K562 (cell line): Measurements from ENCODE around the gene PDIA5.

ENCODE experiments used
- AFF4 ChIP-seq: sonication (generic); formaldehyde crosslinking; IDR thresholded peaks from 2 replicates; pipeline ENCODE4 v1.8.0; 2023; ENCODE audit warnings: mild to moderate bottlenecking, missing genetic modification reagents
- BCL6 ChIP-seq: fragments of 250-450 bp; sonication (Bioruptor Pico); IDR thresholded peaks from 2 replicates; pipeline ENCODE4 v1.4.0; 2020
- FOXK2 ChIP-seq, 2 experiments: fragments of 450-650 bp; IDR thresholded peaks in 1 of 2; conservative IDR thresholded peaks in 1 of 2; 2 replicates each; pipeline ENCODE4 v1.6.1; 2016; ENCODE audit warnings: low read depth in 2 of 2, mild to moderate bottlenecking in 1 of 2
- MAFK ChIP-seq: IDR thresholded peaks from 2 replicates; pipeline ENCODE4 v1.6.1; 2011; ENCODE audit warnings: low read length, improper control_type of control experiment
- MYBL2 ChIP-seq, 2 experiments: fragments of 450-650 bp in 1 of 2; sonication (generic) in 1 of 2; formaldehyde crosslinking in 1 of 2; IDR thresholded peaks; 2 replicates each; pipeline versions ENCODE4 v1.6.1 to v1.8.1; 2017 to 2022; ENCODE audit warnings: borderline replicate concordance in 1 of 2, inconsistent platforms in 1 of 2, low read depth in 1 of 2, mild to moderate bottlenecking in 1 of 2, missing genetic modification reagents in 1 of 2, moderate library complexity in 1 of 2
- POLR2A ChIP-seq: fragments of 450-650 bp; conservative IDR thresholded peaks from 2 replicates; pipeline ENCODE4 v1.6.1; 2016
- POLR3G ChIP-seq: IDR thresholded peaks from 2 replicates; pipeline ENCODE4 v1.6.1; 2011; ENCODE audit not compliant: insufficient read length, insufficient replicate concordance; ENCODE audit errors: extremely low read depth
- SIN3A ChIP-seq, 2 experiments: fragments of 150-350 bp in 1 of 2; IDR thresholded peaks; 2 replicates each; pipeline ENCODE4 v1.6.1; 2011 to 2016; ENCODE audit warnings: borderline replicate concordance in 2 of 2, low read depth in 2 of 2, low read length in 2 of 2, mild to moderate bottlenecking in 2 of 2, moderate library complexity in 2 of 2; ENCODE audit not compliant: control insufficient read depth in 1 of 2
- SIX5 ChIP-seq, 2 experiments: IDR thresholded peaks; 2 replicates each; pipeline ENCODE4 v1.6.1; 2011; ENCODE audit warnings: low read length in 2 of 2, borderline replicate concordance in 1 of 2, low read depth in 1 of 2, mild to moderate bottlenecking in 1 of 2, moderate library complexity in 1 of 2; ENCODE audit not compliant: insufficient read depth in 1 of 2
- SREBF1 ChIP-seq: fragments of 150-350 bp; IDR thresholded peaks from 2 replicates; pipeline ENCODE4 v1.6.1; 2014; ENCODE audit warnings: antibody characterized with exemption, low read depth, low read length, borderline replicate concordance
- ZNF224 ChIP-seq: sonication (generic); formaldehyde crosslinking; IDR thresholded peaks from 2 replicates; pipeline ENCODE4 v1.8.0; 2022; ENCODE audit warnings: mild to moderate bottlenecking, missing genetic modification reagents

- TF ChIP-seq MAFK: no peak
- TF ChIP-seq MYBL2 (IDR thresholded peaks at IDR 0.05; ENCODE audit: low read depth): no peak
- no peak for TF ChIP-seq MYBL2 (CRISPR knock-in tag; IDR thresholded peaks at IDR 0.05; ENCODE audit: borderline replicate concordance)
- TF ChIP-seq BCL6 (CRISPR knock-in tag): no peak
- no peak for TF ChIP-seq SREBF1
- no peak for TF ChIP-seq SIX5 (IDR thresholded peaks at IDR 0.05; ENCODE audit: borderline replicate concordance in 1 of 2, insufficient read depth in 1 of 2, low read depth in 1 of 2, low read length in 2 of 2)
- no peak for TF ChIP-seq POLR2A
- TF ChIP-seq SIN3A (IDR thresholded peaks at IDR 0.05; ENCODE audit: borderline replicate concordance in 2 of 2, control insufficient read depth in 1 of 2, low read depth in 2 of 2, low read length in 2 of 2): no peak
- TF ChIP-seq POLR3G: no peak
- no peak for TF ChIP-seq AFF4 (CRISPR knock-in tag)
- no peak for TF ChIP-seq ZNF224 (CRISPR knock-in tag)
- no peak for TF ChIP-seq FOXK2 (conservative IDR thresholded peaks at IDR 0.05 in 1 of 2, IDR thresholded peaks at IDR 0.05 in 1 of 2; ENCODE audit: low read depth in 2 of 2)
Measured at GRCh38 chr3:123104550-123104949, 37.7 kb downstream of the PDIA5 start.
